Suprapubic skin (tissue), 4 donors: ENCODE data around the gene SRPRB. TPM values are rescaled to one million over a fixed set of nuclear protein-coding genes. Genes with fewer than 3 reads are reported as not detected.

Source experiments
- DNase-seq, 2 donors: peaks; one replicate each; pipeline ENCODE4 v3.0.0-alpha.2; 2019; ENCODE audit warnings: low spot score in 2 of 2
- H3K27ac ChIP-seq: fragments of 200-600 bp; sonication (generic); one replicate; pipeline ENCODE4 v1.5.1; 2019
- H3K27me3 ChIP-seq: fragments of 200-600 bp; sonication (generic); one replicate; pipeline ENCODE4 v1.5.1; 2019
- H3K36me3 ChIP-seq: fragments of 200-600 bp; sonication (generic); one replicate; pipeline ENCODE4 v1.5.1; 2019
- H3K4me1 ChIP-seq: fragments of 200-600 bp; sonication (generic); one replicate; pipeline ENCODE4 v1.5.1; 2019
- H3K4me3 ChIP-seq: fragments of 200-600 bp; sonication (generic); one replicate; pipeline ENCODE4 v1.5.1; 2019; ENCODE audit warnings: mild to moderate bottlenecking
- H3K9me3 ChIP-seq: fragments of 200-600 bp; sonication (generic); one replicate; pipeline ENCODE4 v1.5.1; 2019
- EP300 ChIP-seq: sonication (generic); formaldehyde crosslinking; IDR thresholded peaks from one replicate; pipeline ENCODE4 v1.6.1; 2017; ENCODE audit warnings: antibody characterized with exemption
- POLR2A ChIP-seq, 2 donors: fragments of 450-650 bp; IDR thresholded peaks; one replicate each; pipeline ENCODE4 v1.6.1; 2017; ENCODE audit warnings: antibody characterized with exemption in 2 of 2, mild to moderate bottlenecking in 2 of 2, moderate library complexity in 2 of 2
- POLR2AphosphoS5 ChIP-seq, 3 donors: sonication (generic); formaldehyde crosslinking; IDR thresholded peaks; one replicate each; pipeline ENCODE4 v1.6.1; 2017; ENCODE audit warnings: antibody characterized with exemption in 3 of 3
- WGBS: methylation state at CpG from one replicate; pipeline ENCODE4 v1.1.5; 2018; 5-methylcytosine and 5-hydroxymethylcytosine counted together
- total RNA-seq, 4 donors: library from RNA; depleted of rRNA; stranded (reverse); fragments of >200 nt; gene quantifications; one replicate each; pipeline ENCODE4 v1.1.0, GENCODE V29; 2016
- TF ChIP-seq, protein P1 (sequence below), 2 donors: fragments of 200-600 bp in 1 of 2; fragments of 450-650 bp in 1 of 2; sonication (generic) in 1 of 2; IDR thresholded peaks; one replicate each; pipeline ENCODE4 v1.5.1; 2016 to 2019; ENCODE audit warnings: antibody characterized with exemption in 2 of 2, mild to moderate bottlenecking in 1 of 2, moderate library complexity in 1 of 2

The SRPRB gene
- total RNA-seq, 4 donors from 2014 or later = 21.1 to 36.5 (median 23.8) TPM

DNA sequence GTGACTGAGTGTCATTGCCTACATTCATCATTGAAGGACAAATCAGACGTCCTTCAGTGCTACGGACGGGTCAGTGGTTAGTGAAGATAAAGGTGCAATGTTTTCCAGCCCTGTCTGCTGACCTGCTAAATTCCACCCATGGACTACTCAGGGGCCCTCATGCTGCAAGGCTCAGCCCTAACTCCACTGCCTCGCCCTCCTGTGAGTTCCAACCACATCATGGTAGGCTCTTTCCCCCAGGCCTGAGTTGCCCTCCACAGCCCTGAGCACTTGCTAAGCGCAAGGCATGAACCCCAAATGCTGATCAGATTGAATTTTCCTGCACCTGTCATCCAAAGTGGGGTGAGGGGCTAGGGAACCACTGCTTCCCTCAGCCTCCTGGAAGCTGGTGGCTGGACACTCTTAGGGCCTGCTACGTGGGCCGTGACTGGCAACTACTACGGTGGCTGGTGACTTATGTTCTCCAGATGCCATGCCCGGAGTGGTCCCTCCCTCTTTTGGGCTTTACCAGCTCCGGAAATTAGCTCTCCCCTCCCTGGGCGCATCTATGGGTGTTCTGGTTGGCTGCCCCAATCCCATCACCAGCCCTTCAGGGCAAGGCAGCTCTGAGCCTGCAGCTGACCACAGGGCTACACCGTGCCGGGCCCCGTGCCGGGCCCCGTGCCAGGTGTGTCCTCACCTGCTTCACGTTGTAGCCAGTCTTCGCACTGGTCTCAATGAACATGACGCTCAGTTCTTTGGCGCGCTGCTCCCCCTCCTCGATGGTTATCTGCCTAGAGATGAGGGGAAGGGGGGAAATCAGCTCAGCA, 32.1 kb downstream of the SRPRB start:
- TF ChIP-seq, protein P1, sequence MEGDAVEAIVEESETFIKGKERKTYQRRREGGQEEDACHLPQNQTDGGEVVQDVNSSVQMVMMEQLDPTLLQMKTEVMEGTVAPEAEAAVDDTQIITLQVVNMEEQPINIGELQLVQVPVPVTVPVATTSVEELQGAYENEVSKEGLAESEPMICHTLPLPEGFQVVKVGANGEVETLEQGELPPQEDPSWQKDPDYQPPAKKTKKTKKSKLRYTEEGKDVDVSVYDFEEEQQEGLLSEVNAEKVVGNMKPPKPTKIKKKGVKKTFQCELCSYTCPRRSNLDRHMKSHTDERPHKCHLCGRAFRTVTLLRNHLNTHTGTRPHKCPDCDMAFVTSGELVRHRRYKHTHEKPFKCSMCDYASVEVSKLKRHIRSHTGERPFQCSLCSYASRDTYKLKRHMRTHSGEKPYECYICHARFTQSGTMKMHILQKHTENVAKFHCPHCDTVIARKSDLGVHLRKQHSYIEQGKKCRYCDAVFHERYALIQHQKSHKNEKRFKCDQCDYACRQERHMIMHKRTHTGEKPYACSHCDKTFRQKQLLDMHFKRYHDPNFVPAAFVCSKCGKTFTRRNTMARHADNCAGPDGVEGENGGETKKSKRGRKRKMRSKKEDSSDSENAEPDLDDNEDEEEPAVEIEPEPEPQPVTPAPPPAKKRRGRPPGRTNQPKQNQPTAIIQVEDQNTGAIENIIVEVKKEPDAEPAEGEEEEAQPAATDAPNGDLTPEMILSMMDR (IDR thresholded peaks at IDR 0.05) = no peak
- TF ChIP-seq POLR2AphosphoS5 (IDR thresholded peaks at IDR 0.05) (no peak), POLR2A (IDR thresholded peaks at IDR 0.05) (no peak), EP300 (no peak)
- WGBS = 96% methylated on average over 11 of the region's 22 CpGs
- peak in 1 of 2 donors; percentile 55 for DNase-seq
- Histone ChIP-seq H3K27me3 (no peaks in the 10 kb centered on the region), H3K4me3 (no peak overlapping the region), H3K4me1 (no peaks in the 10 kb centered on the region), H3K36me3 (no peaks in the 10 kb centered on the region), H3K9me3 (no peaks in the 10 kb centered on the region), H3K27ac (no peak overlapping the region)

DNA sequence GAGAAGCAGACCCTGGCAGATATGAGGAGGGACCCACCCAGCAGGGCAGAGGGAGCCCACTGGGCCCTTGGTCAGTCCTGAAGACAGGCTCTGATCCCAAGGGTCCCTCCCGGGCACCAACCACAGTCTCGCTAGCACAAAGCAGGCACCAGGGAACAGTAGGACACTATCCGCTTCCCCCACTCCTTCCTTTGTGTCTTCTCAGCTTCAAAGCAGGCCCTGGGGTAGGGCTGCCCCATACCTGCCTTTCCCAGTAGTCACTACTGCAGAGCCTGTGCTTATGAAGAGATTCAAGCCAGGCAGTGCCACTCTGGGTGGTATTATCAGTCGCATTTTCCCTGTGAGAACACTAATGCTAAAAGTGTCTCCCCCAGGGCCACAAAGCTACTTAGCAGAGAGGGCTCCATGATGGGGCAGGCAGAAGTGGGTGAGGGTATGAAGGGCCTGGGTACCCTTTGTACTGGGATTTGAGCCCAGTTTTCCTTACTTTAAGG, 32.7 kb downstream of the SRPRB start:
- H3K27me3 ChIP-seq = no peaks in the 10 kb centered on the region
- 95% methylated on average over 3 of the region's 4 CpGs for WGBS
- no peaks in the 10 kb centered on the region for H3K4me1 ChIP-seq
- no peak overlapping the region for H3K4me3 ChIP-seq
- no peak overlapping the region for H3K27ac ChIP-seq
- H3K9me3 ChIP-seq = no peaks in the 10 kb centered on the region
- no peak for TF ChIP-seq EP300
- DNase-seq = peak in 1 of 2 donors; percentile 53
- H3K36me3 ChIP-seq = no peaks in the 10 kb centered on the region

DNA sequence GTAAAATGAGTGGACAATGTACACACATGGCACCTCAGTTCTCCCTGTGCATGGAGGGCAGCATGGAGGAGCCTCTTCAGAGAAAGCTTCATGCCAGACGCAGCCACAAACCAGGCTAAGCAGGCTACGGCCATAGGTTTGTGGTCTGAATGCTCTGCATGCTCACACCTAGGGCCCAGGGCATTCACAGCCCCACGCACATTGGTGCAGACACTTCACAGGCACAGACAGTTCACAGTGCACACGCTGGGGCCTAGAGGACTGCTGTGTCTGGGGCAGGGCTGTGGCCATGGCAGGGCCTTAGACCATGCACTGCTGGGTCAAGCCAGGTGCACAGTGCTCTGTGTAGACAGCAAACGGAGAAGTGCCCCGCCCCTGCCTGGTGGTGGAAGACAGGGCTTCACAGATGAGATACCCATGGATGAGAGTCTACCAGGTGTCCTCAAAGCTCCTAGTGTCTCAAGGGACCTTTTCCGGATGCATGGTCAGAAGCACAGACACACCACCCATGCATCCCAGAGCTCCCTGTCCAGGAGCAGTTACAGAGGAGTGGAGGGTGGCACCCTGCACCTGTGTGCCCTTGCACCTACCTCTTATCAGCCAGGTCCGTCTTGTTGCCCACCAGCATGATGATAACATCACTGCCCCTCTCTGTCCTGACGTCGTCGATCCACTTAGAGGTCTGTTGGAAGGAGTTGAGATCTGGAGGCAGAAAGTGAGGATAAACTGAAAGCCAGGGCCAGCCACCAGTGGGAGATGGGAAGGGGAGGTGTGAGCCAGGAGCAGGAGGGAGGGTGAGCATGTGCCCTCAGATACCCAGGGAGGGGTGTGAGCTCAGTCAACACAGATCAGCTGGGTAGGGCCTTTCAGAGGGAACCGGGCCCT, 33.5 kb downstream of the SRPRB start:
- 94% methylated on average over 6 of the region's 12 CpGs for WGBS
- H3K4me3 ChIP-seq = no peak overlapping the region
- no peaks in the 10 kb centered on the region for H3K27me3 ChIP-seq
- H3K36me3 ChIP-seq = no peaks in the 10 kb centered on the region
- H3K9me3 ChIP-seq = no peaks in the 10 kb centered on the region
- no peak overlapping the region for H3K27ac ChIP-seq
- H3K4me1 ChIP-seq = no peaks in the 10 kb centered on the region
- TF ChIP-seq POLR2AphosphoS5 (IDR thresholded peaks at IDR 0.05) (no peak), EP300 (no peak), POLR2A (IDR thresholded peaks at IDR 0.05) (no peak)
- TF ChIP-seq, protein P1 (IDR thresholded peaks at IDR 0.05) = no peak
- DNase-seq = peak in 1 of 2 donors; percentile 63

DNA sequence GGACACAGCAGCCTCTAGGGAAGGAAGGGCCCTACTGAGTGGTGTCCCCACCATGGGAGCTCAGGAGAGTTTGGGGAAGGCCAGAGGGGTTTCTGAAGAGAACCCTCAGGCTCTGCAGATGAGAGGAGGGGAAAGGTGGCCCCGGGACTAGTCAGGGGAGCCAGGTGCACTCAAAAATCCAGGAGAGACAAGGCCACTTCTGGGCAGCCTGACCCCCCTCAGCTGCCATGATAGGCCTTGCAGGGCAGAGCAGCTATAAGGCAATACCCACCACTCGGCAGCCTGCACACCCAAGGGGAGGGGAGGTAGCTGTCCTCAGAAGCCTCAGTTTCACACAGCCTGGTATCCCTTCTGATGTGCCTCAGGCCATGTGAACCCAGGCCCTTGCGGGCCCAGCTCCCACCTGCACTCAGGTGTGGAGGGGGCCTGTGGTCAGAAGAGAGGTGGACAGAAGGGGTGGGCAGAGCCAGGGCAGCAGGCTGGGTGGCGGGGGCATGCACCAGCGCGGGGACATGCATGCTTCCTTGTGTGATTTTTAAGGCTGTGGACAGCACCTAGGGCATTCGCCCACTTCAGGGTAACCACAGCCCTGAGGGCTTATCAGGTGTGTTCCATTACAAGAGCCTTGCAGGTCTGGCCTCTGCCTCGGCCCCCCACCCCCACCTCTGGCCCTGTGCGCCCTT, 34.6 kb downstream of the SRPRB start:
- TF ChIP-seq POLR2A (IDR thresholded peaks at IDR 0.05) = no peak
- TF ChIP-seq POLR2AphosphoS5 (IDR thresholded peaks at IDR 0.05) = no peak
- TF ChIP-seq, protein P1 (IDR thresholded peaks at IDR 0.05) = no peak
- TF ChIP-seq EP300 = no peak
- Histone ChIP-seq H3K36me3 (no peaks in the 10 kb centered on the region), H3K4me1 (no peaks in the 10 kb centered on the region), H3K27me3 (no peaks in the 10 kb centered on the region), H3K4me3 (no peak overlapping the region), H3K27ac (no peak overlapping the region), H3K9me3 (no peaks in the 10 kb centered on the region)
- DNase-seq = peak in 1 of 2 donors; percentile 48
- 97% methylated on average over 6 of the region's 9 CpGs for WGBS

DNA sequence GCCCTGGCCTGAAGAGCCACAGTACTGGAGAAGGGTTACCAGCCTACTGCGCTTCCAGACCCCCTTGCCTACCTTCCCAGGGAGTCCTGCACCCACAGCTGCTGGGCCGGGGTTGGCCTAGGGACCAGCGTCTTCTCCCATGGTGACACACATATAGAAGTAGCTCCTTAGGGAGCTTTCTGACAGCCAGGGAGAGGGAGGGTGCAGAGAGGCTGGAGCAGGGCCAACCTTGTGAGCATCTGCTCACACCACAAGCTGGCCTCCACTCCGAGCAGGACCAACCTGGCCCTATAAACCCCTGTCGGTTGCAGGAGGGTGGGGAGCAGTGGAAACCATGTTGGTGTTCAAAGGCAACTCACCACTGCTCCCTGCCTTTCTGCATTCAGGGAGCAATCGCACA, 35.2 kb downstream of the SRPRB start:
- 100% methylated on average over 3 of the region's 6 CpGs for WGBS
- no peaks in the 10 kb centered on the region for H3K9me3 ChIP-seq
- TF ChIP-seq POLR2A (IDR thresholded peaks at IDR 0.05) (no peak), POLR2AphosphoS5 (IDR thresholded peaks at IDR 0.05) (no peak), EP300 (no peak)
- TF ChIP-seq, protein P1 (IDR thresholded peaks at IDR 0.05) = no peak
- H3K4me1 ChIP-seq = no peaks in the 10 kb centered on the region
- no peaks in the 10 kb centered on the region for H3K36me3 ChIP-seq
- H3K27ac ChIP-seq = no peak overlapping the region
- no peak for DNase-seq
- H3K4me3 ChIP-seq = no peak overlapping the region
- no peaks in the 10 kb centered on the region for H3K27me3 ChIP-seq
